HCT116 (cell line): ENCODE measurements around the gene JAGN1. TPM values are rescaled to one million over a fixed set of nuclear protein-coding genes. Genes with fewer than 3 reads are reported as not detected.
"Not testable (repeated sequence)": the region's sequence is repeated elsewhere in the genome, so short reads cannot be mapped to it uniquely, and the experiment has no call there.

ENCODE experiments used
- ATAC-seq: fragments of 200-7000 bp; cut with Tn5 transposase; 2 replicates; pipeline ENCODE4 v1.9.1; 2020; ENCODE audit warnings: mild to moderate bottlenecking, moderate library complexity
- BruUV-seq: library from RNA; stranded (reverse); fragments of 400-500 nt; replicated peaks from 2 replicates; lab custom pipeline; 2021; lab: Mats Ljungman, UMichigan
- CTCF ChIA-PET: fragments of 300-600 bp; sonication (Branson Sonifier 250); formaldehyde crosslinking; loops from one replicate; lab custom pipeline; 2021; ENCODE audit warnings: antibody characterized with exemption; lab: Charles Lee
- POLR2A ChIA-PET: fragments of 300-600, 350-600 bp; sonication (Branson Sonifier 250); formaldehyde crosslinking; loops from one replicate; lab custom pipeline; 2021; ENCODE audit warnings: antibody characterized with exemption; lab: Charles Lee
- RAD21 ChIA-PET, 2 experiments: fragments of 300-600 bp; sonication (Branson Sonifier 250); formaldehyde crosslinking; loops; one replicate each; lab custom pipeline; 2023; ENCODE audit warnings: low total read pairs in 2 of 2; ENCODE audit not compliant: uncharacterized antibody in 2 of 2, unreplicated experiment in 2 of 2, low non-redundant PET in 1 of 2; lab: Charles Lee
- DNase-seq: peaks from one replicate; pipeline ENCODE4 v3.0.0-alpha.2; 2010; ENCODE audit warnings: low read depth, low spot score
- H2AFZ ChIP-seq: fragments of 200-600 bp; shearing (Covaris generic), sonication (generic); 2 replicates; pipeline ENCODE4 v1.6.1; 2017; ENCODE audit warnings: low read depth, mixed run types, mixed read lengths, antibody characterized with exemption, low read length; ENCODE audit not compliant: poor library complexity, severe bottlenecking
- H3K27ac ChIP-seq: 2 replicates; pipeline ENCODE4 v1.5.1; 2012; ENCODE audit warnings: low read depth, low read length
- H3K27me3 ChIP-seq: fragments of 200-600 bp; sonication (generic); 2 replicates; pipeline ENCODE4 v1.6.1; 2016; ENCODE audit warnings: mixed run types, low read length, mixed read lengths; ENCODE audit not compliant: insufficient read depth
- H3K36me3 ChIP-seq, 2 experiments: fragments of 200-500 bp in 1 of 2; fragments of 200-600 bp in 1 of 2; sonication (Bioruptor generic) in 1 of 2; sonication (generic) in 1 of 2; 2 replicates each; pipeline versions ENCODE4 v1.5.1 to v1.6.1; 2014 to 2016; ENCODE audit warnings: low read length in 2 of 2, inconsistent platforms in 1 of 2, mixed read lengths in 1 of 2, mixed run types in 1 of 2; ENCODE audit not compliant: insufficient read depth in 2 of 2, control insufficient read depth in 1 of 2
- H3K4me1 ChIP-seq, 2 experiments: fragments of 200-600 bp in 1 of 2; sonication (generic) in 1 of 2; 2 replicates each; pipeline versions ENCODE4 v1.5.1 to v1.6.1; 2012 to 2017; ENCODE audit warnings: low read length in 2 of 2, inconsistent platforms in 1 of 2, mild to moderate bottlenecking in 1 of 2, mixed read lengths in 1 of 2, mixed run types in 1 of 2, moderate library complexity in 1 of 2; ENCODE audit not compliant: insufficient read depth in 2 of 2, control insufficient read depth in 1 of 2
- H3K4me2 ChIP-seq: fragments of 200-600 bp; sonication (generic); 2 replicates; pipeline ENCODE4 v1.6.1; 2017; ENCODE audit warnings: mixed run types, low read length, mixed read lengths
- H3K4me3 ChIP-seq, 2 experiments: fragments of 200-600 bp in 1 of 2; sonication (generic) in 1 of 2; replicated peaks in 1 of 2; 2 replicates each; pipeline ENCODE4 v1.5.1; 2011 to 2016; ENCODE audit warnings: low read length in 2 of 2, control low read depth in 1 of 2, low read depth in 1 of 2, mild to moderate bottlenecking in 1 of 2, mixed read lengths in 1 of 2, mixed run types in 1 of 2
- H3K79me2 ChIP-seq: fragments of 200-600 bp; sonication (generic); 2 replicates; pipeline ENCODE4 v1.6.1; 2017; ENCODE audit warnings: mild to moderate bottlenecking, mixed run types, low read length, moderate library complexity, mixed read lengths; ENCODE audit not compliant: insufficient read depth
- H3K9ac ChIP-seq: fragments of 200-600 bp; sonication (generic); 2 replicates; pipeline ENCODE4 v1.6.1; 2016; ENCODE audit warnings: low read length, mixed read lengths
- H3K9me2 ChIP-seq: fragments of 200-600 bp; sonication (generic), shearing (Covaris generic); 2 replicates; pipeline ENCODE4 v1.6.1; 2017; ENCODE audit warnings: mixed run types, mild to moderate bottlenecking, moderate library complexity; ENCODE audit not compliant: insufficient read depth
- H3K9me3 ChIP-seq, 2 experiments: fragments of 200-500 bp in 1 of 2; fragments of 200-600 bp in 1 of 2; sonication (Bioruptor generic) in 1 of 2; sonication (generic) in 1 of 2; 2 replicates each; pipeline ENCODE4 v1.6.1; 2014 to 2017; ENCODE audit warnings: low read length in 2 of 2, mixed read lengths in 2 of 2, inconsistent platforms in 1 of 2, low read depth in 1 of 2, mild to moderate bottlenecking in 1 of 2, mixed run types in 1 of 2, moderate library complexity in 1 of 2; ENCODE audit not compliant: control insufficient read depth in 1 of 2, insufficient read depth in 1 of 2
- H4K20me1 ChIP-seq: fragments of 200-600 bp; sonication (generic), shearing (Covaris generic); 2 replicates; pipeline ENCODE4 v1.6.1; 2017; ENCODE audit warnings: mixed run types, mild to moderate bottlenecking, moderate library complexity; ENCODE audit not compliant: insufficient read depth
- CBX3 ChIP-seq: IDR thresholded peaks from 2 replicates; pipeline ENCODE4 v1.6.1; 2012; ENCODE audit warnings: low read depth
- CEBPB ChIP-seq: IDR thresholded peaks from 2 replicates; pipeline ENCODE4 v1.6.1; 2012; ENCODE audit warnings: low read depth
- EGR1 ChIP-seq: IDR thresholded peaks from 2 replicates; pipeline ENCODE4 v1.6.1; 2012; ENCODE audit warnings: low read depth
- EZH2 ChIP-seq: fragments of 200-600 bp; sonication (generic); IDR thresholded peaks from 2 replicates; pipeline ENCODE4 v1.6.1; 2017; ENCODE audit warnings: antibody characterized with exemption, mixed run types
- JUND ChIP-seq: IDR thresholded peaks from 2 replicates; pipeline ENCODE4 v1.6.1; 2012
- SIN3A ChIP-seq: IDR thresholded peaks from 2 replicates; pipeline ENCODE4 v1.6.1; 2012; ENCODE audit warnings: low read depth
- SP1 ChIP-seq: IDR thresholded peaks from 2 replicates; pipeline ENCODE4 v1.6.1; 2012; ENCODE audit warnings: low read depth
- SRF ChIP-seq: IDR thresholded peaks from 2 replicates; pipeline ENCODE4 v1.6.1; 2012; ENCODE audit warnings: low read depth
- TCF7L2 ChIP-seq: IDR thresholded peaks from 2 replicates; pipeline ENCODE4 v1.7.0; 2011; ENCODE audit warnings: borderline replicate concordance, inconsistent platforms; ENCODE audit not compliant: insufficient read depth, insufficient read length; ENCODE audit errors: extremely low read depth
- ZBTB33 ChIP-seq: IDR thresholded peaks from 2 replicates; pipeline ENCODE4 v1.6.1; 2011; ENCODE audit warnings: mild to moderate bottlenecking, low read length, moderate library complexity; ENCODE audit not compliant: insufficient replicate concordance; ENCODE audit errors: extremely low read depth
- ZNF274 ChIP-seq: fragments of 200-500 bp; sonication (Bioruptor generic); IDR thresholded peaks from 2 replicates; pipeline ENCODE4 v1.6.1; 2014; ENCODE audit warnings: mild to moderate bottlenecking, low read depth, low read length, inconsistent platforms
- intact Hi-C: fragments of 100-400 bp; cut with micrococcal nuclease; formaldehyde crosslinking; loops from 2 replicates; pipeline ENCODE4 v1.10.0; 2022
- total RNA-seq: library from RNA; stranded (reverse); gene quantifications from one replicate; pipeline ENCODE4 v1.2.1, GENCODE V29; 2021; ENCODE audit not compliant: unreplicated experiment
- TF ChIP-seq, protein P1 (sequence below): IDR thresholded peaks from 2 replicates; pipeline ENCODE4 v1.6.1; 2012

The JAGN1 gene
- total RNA-seq, 1 experiment from 2014 or later, result 33.4 TPM

- no peak overlapping the region for H3K4me3 ChIP-seq
- POLR2A ChIA-PET, result no interaction called here
- peaks cover 0 to 15% of the 10 kb centered on the region in 2 experiments; a peak in 1 of 4 replicates for H3K4me1 ChIP-seq
- DNase-seq (no peak), ATAC-seq (no peak)
- RAD21 ChIA-PET, result no interaction called here
- TF ChIP-seq EGR1 (no peak), TCF7L2 (no peak), CBX3 (no peak), SIN3A (no peak), ZNF274 (no peak), CEBPB (no peak), ZBTB33 (no peak), SP1 (no peak), JUND (no peak), SRF (no peak), EZH2 (no peak)
- TF ChIP-seq, protein P1, sequence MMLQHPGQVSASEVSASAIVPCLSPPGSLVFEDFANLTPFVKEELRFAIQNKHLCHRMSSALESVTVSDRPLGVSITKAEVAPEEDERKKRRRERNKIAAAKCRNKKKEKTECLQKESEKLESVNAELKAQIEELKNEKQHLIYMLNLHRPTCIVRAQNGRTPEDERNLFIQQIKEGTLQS, result no peak
- intact Hi-C loops, result no loop called here
- H3K9me3 ChIP-seq, result no peaks in the 10 kb centered on the region; a peak in 1 of 4 replicates
- H3K27ac ChIP-seq, result no peak overlapping the region
- H2AFZ ChIP-seq, result no peak overlapping the region
- H3K9me2 ChIP-seq, result no peaks in the 10 kb centered on the region
- H3K27me3 ChIP-seq, result no peaks in the 10 kb centered on the region
- CTCF ChIA-PET, result interaction anchor here (1.1 kb wide), 1 partner anchor 99 kb away, joined by 5 read pairs; no protein-coding TSS in a partner anchor
- H4K20me1 ChIP-seq, result no peaks in the 10 kb centered on the region
- H3K79me2 ChIP-seq, result peaks cover 7% of the 10 kb centered on the region; the same call in 1 of the 2 replicates
- H3K9ac ChIP-seq, result no peak overlapping the region
- BruUV-seq, result no TSS peak
- H3K4me2 ChIP-seq, result no peak overlapping the region
- H3K36me3 ChIP-seq, result no peaks in the 10 kb centered on the region; a peak in 1 of 4 replicates
Measured at GRCh38 chr3:9846931-9847488, 43.4 kb upstream of the JAGN1 start.

GRCh38 chr3:9847870-9848269 is 42.5 kb upstream of the JAGN1 start:
- H3K27ac ChIP-seq, H3K79me2 ChIP-seq, H3K4me1 ChIP-seq, ATAC-seq, H3K4me2 ChIP-seq, H3K36me3 ChIP-seq, H3K9me2 ChIP-seq, H3K4me3 ChIP-seq, H3K9me3 ChIP-seq, H4K20me1 ChIP-seq, H2AFZ ChIP-seq, POLR2A ChIA-PET, BruUV-seq, DNase-seq, RAD21 ChIA-PET, H3K9ac ChIP-seq, H3K27me3 ChIP-seq: not testable (repeated sequence)
- intact Hi-C loops, result loop anchor here (2.0 kb wide), 1 partner anchor 99 kb away; no protein-coding TSS in a partner anchor
- CTCF ChIA-PET, result interaction anchor here (1.4 kb wide), 1 partner anchor 85 kb away, joined by 8 read pairs; the partner anchor contains the start of gene CRELD1
